ENCODE results near the gene PRR23B.

GRCh38 chr3:139020036-139020867, 474 bp downstream of the PRR23B start:
- TF ChIP-seq CTCF (conservative IDR thresholded peaks at IDR 0.05; ENCODE audit: low read length): no peak
- no peak for TF ChIP-seq EZH2phosphoT487 (IDR thresholded peaks at IDR 0.05; ENCODE audit: borderline replicate concordance)

Data from Loucy (cell line).